GM19397 (cell line): ENCODE results near the gene MYBPHL.
A peak's percentile ranks its signal among the peaks of the same experiment; 100 is the strongest.

Source experiments
- ATAC-seq: cut with Tn5 transposase; IDR thresholded peaks from one replicate; pipeline ENCODE4 v1.9.1; 2021; ENCODE audit warnings: mild to moderate bottlenecking, moderate library complexity; ENCODE audit not compliant: unreplicated experiment

Gene MYBPHL

DNA sequence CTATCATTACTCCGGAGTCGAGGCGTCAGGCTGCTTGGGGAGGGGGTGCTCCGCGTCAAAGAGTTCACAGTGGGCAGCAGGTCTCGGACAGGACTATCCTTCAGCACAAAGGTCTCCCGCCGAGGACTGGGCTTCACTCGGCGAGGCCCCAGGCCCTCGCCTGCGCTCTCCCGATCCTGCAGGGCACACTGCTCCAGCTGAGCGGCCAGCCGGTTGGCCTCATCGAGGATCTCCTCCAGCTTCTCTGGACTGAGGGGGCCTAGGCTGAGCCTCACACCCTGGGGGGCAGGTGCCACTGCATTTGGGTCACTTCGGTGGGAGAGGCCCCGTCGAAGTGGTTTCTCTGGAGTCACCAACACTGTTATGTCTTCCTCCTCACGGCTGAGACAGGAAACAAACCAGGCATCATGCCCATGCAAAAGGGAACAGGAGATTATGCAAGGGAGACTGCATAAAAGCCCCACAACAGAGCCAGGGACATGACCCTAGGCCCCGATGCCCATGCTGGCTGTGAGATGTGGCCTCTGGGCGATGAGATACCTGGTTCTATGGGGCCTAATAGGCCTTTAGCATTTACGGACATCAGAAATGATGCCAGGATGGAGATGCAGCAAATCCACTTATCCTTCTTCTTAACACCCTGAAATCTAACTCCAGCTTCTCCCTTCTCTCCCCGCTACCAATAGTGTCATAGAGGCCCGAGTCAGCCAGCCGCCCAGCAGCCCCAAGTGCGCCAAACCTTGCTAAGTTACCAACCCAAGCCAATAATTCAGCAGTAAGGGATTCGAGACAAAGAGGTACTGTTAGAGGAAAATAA is 24.9 kb downstream of the MYBPHL start:
- no peak for ATAC-seq

GRCh38 chr1:109280862-109281261 is 25.9 kb downstream of the MYBPHL start:
- no peak for ATAC-seq

DNA sequence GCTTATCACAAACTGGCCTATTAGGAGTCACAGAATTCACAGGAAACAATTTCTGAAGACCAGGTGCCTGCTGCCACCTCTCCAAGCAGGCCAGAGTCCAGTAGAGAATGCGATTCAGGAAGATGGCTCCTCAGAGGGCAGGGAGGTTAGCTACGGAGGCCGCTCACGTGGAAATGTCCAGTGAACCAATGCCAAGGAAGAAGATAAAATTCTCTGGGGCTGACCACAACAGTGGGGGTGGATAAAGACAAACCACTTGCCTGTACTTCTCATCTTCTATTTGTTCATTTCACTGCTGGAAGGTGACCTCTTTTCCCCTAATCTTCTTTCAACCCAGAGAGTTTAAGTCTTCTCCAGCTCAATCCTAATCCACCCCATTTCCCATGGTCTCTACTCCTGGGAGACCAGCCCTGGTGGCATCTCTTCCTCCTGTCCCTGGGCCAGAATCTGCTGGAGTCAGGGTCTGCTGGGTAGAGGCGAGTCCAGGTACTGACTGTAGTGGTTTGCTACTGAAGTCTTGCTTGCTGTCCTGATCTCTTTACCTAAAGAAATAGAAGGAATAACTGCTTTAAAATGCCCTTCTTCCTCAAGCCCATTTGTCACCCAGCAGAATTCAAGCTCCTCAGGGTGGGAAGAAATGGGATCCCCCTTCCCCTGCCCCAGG is 27.1 kb downstream of the MYBPHL start:
- ATAC-seq: no peak

- peak; percentile 64 for ATAC-seq
Measured at GRCh38 chr1:109277434-109278204, 29.2 kb downstream of the MYBPHL start.

- no peak for ATAC-seq
Measured at GRCh38 chr1:109275706-109276345, 31.0 kb downstream of the MYBPHL start.

DNA sequence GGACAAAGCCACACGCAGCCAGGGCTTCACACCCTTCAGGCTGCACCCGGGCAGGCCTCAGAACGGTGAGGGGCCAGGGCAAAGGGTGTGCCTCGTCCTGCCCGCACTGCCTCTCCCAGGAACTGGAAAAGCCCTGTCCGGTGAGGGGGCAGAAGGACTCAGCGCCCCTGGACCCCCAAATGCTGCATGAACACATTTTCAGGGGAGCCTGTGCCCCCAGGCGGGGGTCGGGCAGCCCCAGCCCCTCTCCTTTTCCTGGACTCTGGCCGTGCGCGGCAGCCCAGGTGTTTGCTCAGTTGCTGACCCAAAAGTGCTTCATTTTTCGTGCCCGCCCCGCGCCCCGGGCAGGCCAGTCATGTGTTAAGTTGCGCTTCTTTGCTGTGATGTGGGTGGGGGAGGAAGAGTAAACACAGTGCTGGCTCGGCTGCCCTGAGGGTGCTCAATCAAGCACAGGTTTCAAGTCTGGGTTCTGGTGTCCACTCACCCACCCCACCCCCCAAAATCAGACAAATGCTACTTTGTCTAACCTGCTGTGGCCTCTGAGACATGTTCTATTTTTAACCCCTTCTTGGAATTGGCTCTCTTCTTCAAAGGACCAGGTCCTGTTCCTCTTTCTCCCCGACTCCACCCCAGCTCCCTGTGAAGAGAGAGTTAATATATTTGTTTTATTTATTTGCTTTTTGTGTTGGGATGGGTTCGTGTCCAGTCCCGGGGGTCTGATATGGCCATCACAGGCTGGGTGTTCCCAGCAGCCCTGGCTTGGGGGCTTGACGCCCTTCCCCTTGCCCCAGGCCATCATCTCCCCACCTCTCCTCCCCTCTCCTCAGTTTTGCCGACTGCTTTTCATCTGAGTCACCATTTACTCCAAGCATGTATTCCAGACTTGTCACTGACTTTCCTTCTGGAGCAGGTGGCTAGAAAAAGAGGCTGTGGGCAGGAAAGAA is 32.0 kb downstream of the MYBPHL start:
- no peak for ATAC-seq

DNA sequence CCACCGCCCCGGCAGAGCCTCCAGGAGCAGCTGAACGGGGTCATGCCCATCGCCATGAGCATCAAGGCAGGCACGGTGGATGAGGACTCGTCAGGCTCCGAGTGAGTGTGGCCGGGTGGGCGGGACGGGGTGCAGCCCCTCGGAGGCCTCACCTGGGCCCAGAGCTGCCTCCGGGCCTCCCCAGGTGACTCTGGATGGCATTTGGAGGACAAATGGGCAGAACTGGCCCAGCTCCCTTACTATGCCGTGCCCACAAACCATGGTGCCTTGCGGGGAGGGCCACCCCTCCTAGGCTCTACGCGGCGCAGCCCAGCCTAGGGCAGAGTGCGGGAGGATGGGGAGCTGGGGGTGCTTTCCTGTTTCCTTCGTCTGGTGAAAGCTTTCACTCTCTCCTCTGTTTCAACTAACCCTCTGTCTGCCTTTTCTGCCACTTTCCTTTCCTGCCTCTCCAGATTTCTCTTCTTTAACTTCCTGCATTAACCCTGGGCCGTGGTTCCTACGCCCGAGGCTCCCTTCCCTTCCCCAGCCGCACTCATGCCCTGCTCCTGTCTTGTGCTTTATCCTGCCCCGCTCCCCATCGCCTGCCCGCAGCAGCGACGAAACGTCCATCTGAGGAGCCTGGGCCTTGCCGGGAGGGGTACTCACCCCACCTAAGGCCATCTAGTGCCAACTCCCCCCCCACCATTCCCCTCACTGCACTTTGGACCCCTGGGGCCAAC is 33.1 kb downstream of the MYBPHL start:
- no peak for ATAC-seq

DNA sequence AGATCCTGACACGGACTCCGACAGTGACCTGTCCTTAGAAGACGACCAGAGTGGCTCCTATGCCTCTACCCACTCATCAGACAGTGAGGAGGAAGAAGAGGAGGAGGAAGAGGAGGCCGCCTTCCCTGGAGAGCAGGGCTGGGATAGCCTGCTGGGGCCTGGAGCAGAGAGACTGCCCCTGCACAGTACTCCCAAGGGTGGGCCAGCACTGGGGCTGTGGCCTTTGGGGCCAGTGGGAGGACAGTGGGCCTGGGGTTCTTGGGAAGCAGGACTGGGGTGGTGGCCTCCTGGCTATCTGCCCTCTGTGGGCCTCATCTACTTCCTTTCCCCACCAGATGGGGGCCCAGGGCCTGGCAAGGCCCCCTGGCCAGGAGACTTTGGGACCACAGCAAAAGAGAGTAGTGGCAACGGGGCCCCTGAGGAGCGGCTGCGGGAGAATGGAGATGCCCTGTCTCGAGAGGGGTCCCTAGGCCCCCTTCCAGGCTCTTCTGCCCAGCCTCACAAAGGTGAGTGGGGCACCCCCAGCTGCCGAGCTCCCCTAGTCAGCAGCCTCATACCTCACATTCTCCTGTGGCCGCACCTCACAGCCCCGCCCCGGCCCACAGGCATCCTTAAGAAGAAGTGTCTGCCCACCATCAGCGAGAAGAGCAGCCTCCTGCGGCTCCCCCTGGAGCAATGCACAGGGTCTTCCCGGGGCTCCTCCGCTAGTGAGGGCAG is 33.8 kb downstream of the MYBPHL start:
- no peak for ATAC-seq

- ATAC-seq: no peak
Measured at GRCh38 chr1:109272021-109272799, 34.6 kb downstream of the MYBPHL start.

GRCh38 chr1:109271458-109271857 is 35.4 kb downstream of the MYBPHL start:
- no peak for ATAC-seq

- no peak for ATAC-seq
Measured at GRCh38 chr1:109270623-109271317, 36.0 kb downstream of the MYBPHL start.

- ATAC-seq: no peak
Measured at GRCh38 chr1:109269981-109270622, 36.7 kb downstream of the MYBPHL start.

GRCh38 chr1:109269212-109269980 is 37.4 kb downstream of the MYBPHL start:
- ATAC-seq: no peak

DNA sequence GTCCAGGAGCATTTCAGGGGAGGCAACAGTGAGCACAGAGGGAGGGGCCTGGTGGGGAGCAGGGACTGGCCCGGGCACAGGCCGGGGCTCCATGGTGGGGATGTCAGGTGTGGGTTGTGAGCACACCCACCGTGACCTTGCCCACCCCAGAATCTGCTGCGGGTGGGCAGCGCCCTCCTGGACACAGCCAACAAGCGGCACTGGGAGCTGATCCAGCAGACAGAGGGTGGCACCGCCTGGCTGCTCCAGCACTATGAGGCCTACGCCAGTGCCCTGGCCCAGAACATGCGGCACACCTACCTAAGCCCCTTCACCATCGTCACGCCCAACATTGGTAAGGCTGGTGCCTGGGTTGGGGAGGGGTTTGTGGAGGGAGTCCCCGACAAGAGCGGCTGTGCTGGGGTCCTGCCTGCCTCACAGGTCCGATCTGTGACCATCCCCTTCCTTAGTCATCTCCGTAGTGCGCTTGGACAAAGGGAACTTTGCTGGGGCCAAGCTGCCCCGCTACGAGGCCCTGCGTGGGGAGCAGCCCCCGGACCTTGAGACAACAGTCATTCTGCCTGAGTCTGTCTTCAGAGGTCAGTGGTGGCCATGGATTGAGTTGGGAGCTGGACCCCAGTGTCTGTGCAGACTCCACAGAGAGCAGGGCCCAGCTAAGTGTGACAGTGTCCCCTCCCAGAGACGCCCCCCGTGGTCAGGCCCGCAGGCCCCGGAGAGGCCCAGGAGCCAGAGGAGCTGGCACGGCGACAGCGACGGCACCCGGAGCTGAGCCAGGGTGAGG is 38.2 kb downstream of the MYBPHL start:
- ATAC-seq: no peak

DNA sequence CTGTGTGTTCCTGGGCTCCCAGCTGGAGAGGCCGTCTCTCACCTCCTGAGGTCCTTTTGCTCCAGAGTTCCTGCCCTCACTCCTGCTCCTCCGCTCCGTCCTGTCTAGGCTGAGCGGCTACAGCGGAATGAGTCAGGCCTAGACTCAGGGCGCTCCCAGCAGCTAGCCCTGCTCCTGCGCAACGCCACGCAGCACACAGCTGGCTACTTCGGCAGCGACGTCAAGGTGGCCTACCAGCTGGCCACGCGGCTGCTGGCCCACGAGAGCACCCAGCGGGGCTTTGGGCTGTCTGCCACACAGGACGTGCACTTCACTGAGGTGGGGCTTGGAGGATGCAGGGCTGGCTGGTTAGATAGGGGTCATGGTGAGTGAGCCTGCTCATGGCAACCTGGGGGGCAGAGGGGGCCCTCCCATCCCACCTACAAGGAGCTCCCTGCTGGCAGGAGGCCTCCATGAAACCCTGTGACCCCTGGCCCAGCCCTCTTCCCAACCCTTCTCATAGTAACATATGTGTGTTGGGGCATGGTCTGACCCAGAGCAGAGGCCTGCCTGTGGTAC is 39.0 kb downstream of the MYBPHL start:
- no peak for ATAC-seq
